DND-41 (cell line): ENCODE data around the gene TNXB.

ENCODE experiments used
- ATAC-seq: fragments of 200-7000 bp; cut with Tn5 transposase; 3 replicates; pipeline ENCODE4 v1.9.1; 2021; ENCODE audit warnings: low read depth; ENCODE audit not compliant: insufficient read depth
- DNase-seq: peaks from one replicate; pipeline ENCODE4 v3.0.0-alpha.2; 2020
- H2AFZ ChIP-seq: 2 replicates; pipeline ENCODE4 v1.6.0; 2012; ENCODE audit warnings: low read depth, low read length
- H3K27ac ChIP-seq: 2 replicates; pipeline ENCODE4 v1.5.1; 2012; ENCODE audit warnings: low read length, inconsistent platforms
- H3K27me3 ChIP-seq: fragments of 200-600 bp; sonication (generic); 2 replicates; pipeline ENCODE4 v1.6.0; 2012; ENCODE audit warnings: low read length, mild to moderate bottlenecking, inconsistent platforms; ENCODE audit not compliant: insufficient read depth, poor library complexity
- H3K36me3 ChIP-seq: 2 replicates; pipeline ENCODE4 v1.5.1; 2012; ENCODE audit warnings: low read length, inconsistent platforms; ENCODE audit not compliant: insufficient read depth
- H3K4me1 ChIP-seq: 2 replicates; pipeline ENCODE4 v1.5.1; 2012; ENCODE audit warnings: mild to moderate bottlenecking, low read length; ENCODE audit not compliant: insufficient read depth
- H3K4me2 ChIP-seq: 2 replicates; pipeline ENCODE4 v1.6.0; 2012; ENCODE audit warnings: mild to moderate bottlenecking, moderate library complexity, low read length, inconsistent platforms; ENCODE audit not compliant: insufficient read depth
- H3K4me3 ChIP-seq, 2 experiments: fragments of 200-600 bp in 1 of 2; shearing (Covaris generic) in 1 of 2; 2 replicates each; pipeline ENCODE4 v1.5.1; 2012 to 2016; ENCODE audit warnings: inconsistent platforms in 2 of 2, low read length in 2 of 2, mild to moderate bottlenecking in 2 of 2, low read depth in 1 of 2, moderate library complexity in 1 of 2
- H3K79me2 ChIP-seq: 2 replicates; pipeline ENCODE4 v1.6.0; 2012; ENCODE audit warnings: low read length, inconsistent platforms; ENCODE audit not compliant: insufficient read depth
- H3K9ac ChIP-seq: 2 replicates; pipeline ENCODE4 v1.6.0; 2012; ENCODE audit warnings: low read depth, mild to moderate bottlenecking, inconsistent platforms, low read length, moderate library complexity
- H3K9me3 ChIP-seq: 2 replicates; pipeline ENCODE4 v1.5.1; 2012; ENCODE audit warnings: low read length, moderate library complexity, mild to moderate bottlenecking, inconsistent platforms; ENCODE audit not compliant: insufficient read depth, severe bottlenecking
- H4K20me1 ChIP-seq: 2 replicates; pipeline ENCODE4 v1.6.0; 2012; ENCODE audit warnings: low read length; ENCODE audit not compliant: insufficient read depth
- EZH2 ChIP-seq: IDR thresholded peaks from 3 replicates; pipeline ENCODE4 v1.6.1; 2012; ENCODE audit warnings: borderline replicate concordance, low read depth, mild to moderate bottlenecking, moderate library complexity, low read length, inconsistent platforms; ENCODE audit not compliant: severe bottlenecking
- TF ChIP-seq, protein P1 (sequence below): IDR thresholded peaks from 2 replicates; pipeline ENCODE4 v1.5.1; 2012; ENCODE audit warnings: borderline replicate concordance, low read length, moderate library complexity, mild to moderate bottlenecking; ENCODE audit not compliant: poor library complexity, severe bottlenecking; ENCODE audit errors: extremely low read depth

Gene TNXB

DNA sequence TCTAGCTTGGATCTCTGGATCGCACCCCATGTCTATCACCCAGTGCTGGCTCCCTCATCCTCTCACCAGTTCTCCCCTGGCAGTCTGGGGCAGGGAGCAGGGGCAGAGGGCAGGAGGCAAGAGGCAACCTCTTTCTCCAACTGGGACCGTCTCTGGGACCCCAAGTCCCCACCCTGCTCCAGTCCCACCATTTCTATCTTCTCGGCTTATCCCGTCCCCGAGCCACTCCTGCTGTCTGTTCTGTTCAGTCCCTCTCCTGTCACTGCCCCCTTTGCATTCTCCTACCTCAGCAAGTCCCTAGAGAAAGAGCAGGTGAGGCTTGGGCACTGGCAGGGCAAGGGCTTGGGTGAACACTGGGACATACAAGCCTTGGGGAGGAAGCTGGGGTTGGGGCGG lies 625 bp upstream of the TNXB start:
- Histone ChIP-seq H3K27me3 (no peaks in the 10 kb centered on the region), H3K9ac (no peak overlapping the region), H3K36me3 (no peaks in the 10 kb centered on the region), H2AFZ (no peak overlapping the region), H3K9me3 (no peaks in the 10 kb centered on the region), H3K4me3 (no peak overlapping the region), H3K4me1 (no peaks in the 10 kb centered on the region), H3K27ac (no peak overlapping the region), H4K20me1 (peaks cover 3% of the 10 kb centered on the region; the same call in 1 of the 2 replicates), H3K79me2 (no peaks in the 10 kb centered on the region), H3K4me2 (no peak overlapping the region)
- ATAC-seq = no peak
- TF ChIP-seq, protein P1, sequence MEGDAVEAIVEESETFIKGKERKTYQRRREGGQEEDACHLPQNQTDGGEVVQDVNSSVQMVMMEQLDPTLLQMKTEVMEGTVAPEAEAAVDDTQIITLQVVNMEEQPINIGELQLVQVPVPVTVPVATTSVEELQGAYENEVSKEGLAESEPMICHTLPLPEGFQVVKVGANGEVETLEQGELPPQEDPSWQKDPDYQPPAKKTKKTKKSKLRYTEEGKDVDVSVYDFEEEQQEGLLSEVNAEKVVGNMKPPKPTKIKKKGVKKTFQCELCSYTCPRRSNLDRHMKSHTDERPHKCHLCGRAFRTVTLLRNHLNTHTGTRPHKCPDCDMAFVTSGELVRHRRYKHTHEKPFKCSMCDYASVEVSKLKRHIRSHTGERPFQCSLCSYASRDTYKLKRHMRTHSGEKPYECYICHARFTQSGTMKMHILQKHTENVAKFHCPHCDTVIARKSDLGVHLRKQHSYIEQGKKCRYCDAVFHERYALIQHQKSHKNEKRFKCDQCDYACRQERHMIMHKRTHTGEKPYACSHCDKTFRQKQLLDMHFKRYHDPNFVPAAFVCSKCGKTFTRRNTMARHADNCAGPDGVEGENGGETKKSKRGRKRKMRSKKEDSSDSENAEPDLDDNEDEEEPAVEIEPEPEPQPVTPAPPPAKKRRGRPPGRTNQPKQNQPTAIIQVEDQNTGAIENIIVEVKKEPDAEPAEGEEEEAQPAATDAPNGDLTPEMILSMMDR = no peak
- no peak for TF ChIP-seq EZH2
- DNase-seq = no peak

DNA sequence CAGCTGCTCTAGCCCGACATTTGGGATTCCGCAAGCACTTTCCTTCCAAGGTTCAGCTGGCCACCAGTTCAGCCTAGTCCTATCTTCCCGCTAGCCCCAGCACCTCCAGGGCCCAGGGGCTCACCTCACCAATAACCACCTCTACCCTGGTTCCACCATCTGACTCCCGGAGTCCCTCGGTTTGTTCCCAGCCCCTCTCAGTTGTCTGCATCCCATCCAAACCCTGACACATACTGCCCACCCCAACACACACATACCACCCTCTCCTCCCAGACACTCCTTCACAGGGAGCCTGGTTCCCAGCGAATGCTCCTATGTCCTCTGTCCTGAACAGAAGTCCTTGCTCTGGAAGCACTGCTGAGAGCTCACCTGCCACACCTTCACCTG lies 418 bp downstream of the TNXB start:
- DNase-seq (no peak), ATAC-seq (no peak)
- TF ChIP-seq, protein P1 = no peak
- Histone ChIP-seq H2AFZ (no peak overlapping the region), H3K4me1 (no peaks in the 10 kb centered on the region), H3K27me3 (no peaks in the 10 kb centered on the region), H3K27ac (no peak overlapping the region), H3K79me2 (no peaks in the 10 kb centered on the region), H3K9ac (no peak overlapping the region), H3K36me3 (no peaks in the 10 kb centered on the region), H3K4me2 (no peak overlapping the region), H4K20me1 (peaks cover 3% of the 10 kb centered on the region; the same call in 1 of the 2 replicates), H3K4me3 (no peak overlapping the region), H3K9me3 (no peaks in the 10 kb centered on the region)

DNA sequence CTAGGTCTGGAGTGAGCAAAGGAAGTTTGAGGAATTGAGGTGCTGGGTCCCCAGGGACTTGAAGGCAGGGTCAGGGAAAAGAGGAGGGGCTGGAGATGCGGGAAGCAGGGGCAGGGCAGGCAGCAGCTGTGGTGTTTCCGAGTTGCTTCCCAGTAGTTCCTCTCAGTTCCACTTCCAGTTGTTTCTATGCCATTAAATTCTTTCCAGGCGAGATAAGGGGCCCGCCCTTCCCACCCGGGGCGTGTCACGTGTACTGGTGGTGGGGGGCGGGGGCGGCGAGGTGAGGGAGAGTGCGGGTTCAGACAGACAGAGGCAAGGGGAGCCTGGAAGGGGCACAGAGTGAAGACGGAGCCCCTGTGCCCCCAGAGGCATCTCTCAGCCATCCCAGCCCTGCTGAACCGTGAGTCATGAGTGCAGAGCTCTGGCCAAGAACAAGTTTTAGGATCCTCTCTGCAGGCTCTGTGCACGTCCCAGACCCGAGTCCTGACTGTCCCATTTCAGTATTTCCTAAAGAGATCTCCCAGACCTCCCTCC lies 977 bp downstream of the TNXB start:
- no peaks in the 10 kb centered on the region for H3K36me3 ChIP-seq
- H3K4me2 ChIP-seq = no peak overlapping the region
- no peaks in the 10 kb centered on the region for H3K4me1 ChIP-seq
- peaks cover 3% of the 10 kb centered on the region; the same call in 1 of the 2 replicates for H4K20me1 ChIP-seq
- no peaks in the 10 kb centered on the region for H3K9me3 ChIP-seq
- ATAC-seq (no peak), DNase-seq (no peak)
- TF ChIP-seq EZH2 = no peak
- TF ChIP-seq, protein P1 = no peak
- H3K4me3 ChIP-seq = no peak overlapping the region
- H2AFZ ChIP-seq = no peak overlapping the region
- H3K27me3 ChIP-seq = no peaks in the 10 kb centered on the region
- no peak overlapping the region for H3K9ac ChIP-seq
- no peaks in the 10 kb centered on the region for H3K79me2 ChIP-seq
- H3K27ac ChIP-seq = no peak overlapping the region

DNA sequence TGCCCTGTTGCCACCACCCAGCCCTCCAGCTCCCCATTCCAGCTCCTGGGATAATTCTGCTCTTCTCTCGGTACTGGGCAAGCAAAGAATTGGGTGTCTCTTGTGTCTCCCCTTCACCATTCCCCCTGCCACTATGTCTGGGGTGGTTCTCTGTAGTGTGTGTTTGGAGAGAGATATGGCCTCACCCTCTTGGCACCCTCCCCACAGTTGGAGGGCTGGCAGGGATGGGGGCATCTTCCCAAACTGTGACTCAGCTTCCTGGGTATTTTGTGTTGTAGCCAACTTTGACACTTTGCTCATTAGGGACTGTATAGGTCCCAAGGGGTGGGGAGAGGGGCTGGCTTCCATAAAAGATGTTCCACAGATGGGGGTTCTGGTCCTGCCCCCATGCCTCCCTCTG lies 1.7 kb downstream of the TNXB start:
- H3K9me3 ChIP-seq = no peaks in the 10 kb centered on the region
- peaks cover 3% of the 10 kb centered on the region; the same call in 1 of the 2 replicates for H4K20me1 ChIP-seq
- no peak for DNase-seq
- H3K4me2 ChIP-seq = no peak overlapping the region
- H3K4me3 ChIP-seq = no peak overlapping the region
- no peak overlapping the region for H3K27ac ChIP-seq
- no peaks in the 10 kb centered on the region for H3K4me1 ChIP-seq
- H3K27me3 ChIP-seq = no peaks in the 10 kb centered on the region
- ATAC-seq = no peak
- TF ChIP-seq EZH2 = no peak
- TF ChIP-seq, protein P1 = no peak
- no peak overlapping the region for H3K9ac ChIP-seq
- H3K79me2 ChIP-seq = no peaks in the 10 kb centered on the region
- H3K36me3 ChIP-seq = no peaks in the 10 kb centered on the region
- no peak overlapping the region for H2AFZ ChIP-seq
